GM06990 (cell line): ENCODE measurements around the gene LPIN1.

ENCODE experiments used
- DNase-seq: peaks from one replicate; pipeline ENCODE4 v3.0.0-alpha.2; 2011; ENCODE audit not compliant: insufficient read length; ENCODE audit errors: extremely low read depth
- H3K27me3 ChIP-seq: replicated peaks from 2 replicates; pipeline ENCODE4 v1.6.0; 2011; ENCODE audit warnings: low read length; ENCODE audit not compliant: control insufficient read depth, insufficient read depth
- H3K36me3 ChIP-seq: 2 replicates; pipeline ENCODE4 v1.5.1; 2011; ENCODE audit warnings: low read length; ENCODE audit not compliant: control insufficient read depth, insufficient read depth
- H3K4me3 ChIP-seq: replicated peaks from 2 replicates; pipeline ENCODE4 v1.5.1; 2011; ENCODE audit warnings: low read depth, mild to moderate bottlenecking, control low read depth, low read length
- CTCF ChIP-seq: IDR thresholded peaks from 2 replicates; pipeline ENCODE4 v1.5.1; 2011; ENCODE audit warnings: low read length, control low read depth, mild to moderate bottlenecking, inconsistent platforms; ENCODE audit not compliant: insufficient read depth, poor library complexity, severe bottlenecking

The LPIN1 gene

GRCh38 chr2:11770531-11771188, 24.2 kb downstream of the LPIN1 start:
- H3K4me3 ChIP-seq = no peak overlapping the region
- no peak for TF ChIP-seq CTCF
- no peak for DNase-seq
- H3K27me3 ChIP-seq = no peaks in the 10 kb centered on the region
- H3K36me3 ChIP-seq = peaks cover 15% of the 10 kb centered on the region

- no peak for TF ChIP-seq CTCF
- Histone ChIP-seq H3K36me3 (peaks cover 11% of the 10 kb centered on the region), H3K27me3 (no peaks in the 10 kb centered on the region), H3K4me3 (no peak overlapping the region)
- DNase-seq = no peak
Measured at GRCh38 chr2:11771971-11772615, 25.7 kb downstream of the LPIN1 start.

- peaks cover 14% of the 10 kb centered on the region for H3K36me3 ChIP-seq
Measured at GRCh38 chr2:11773111-11773510, 26.7 kb downstream of the LPIN1 start.

GRCh38 chr2:11773747-11774525, 27.5 kb downstream of the LPIN1 start:
- Histone ChIP-seq H3K4me3 (no peak overlapping the region), H3K36me3 (peaks cover 14% of the 10 kb centered on the region), H3K27me3 (0 out of 2 replicates have a peak, but pooled peaks cover under 1% of the 10 kb centered on the region)
- TF ChIP-seq CTCF = no peak
- DNase-seq = no peak

More at GRCh38 chr2:11773111-11773510, 26.7 kb downstream of the LPIN1 start:
- no peak for DNase-seq
- no peak for TF ChIP-seq CTCF
- Histone ChIP-seq H3K27me3 (no peaks in the 10 kb centered on the region), H3K4me3 (no peak overlapping the region)

GRCh38 chr2:11774600-11774999, 28.2 kb downstream of the LPIN1 start:
- no peak for TF ChIP-seq CTCF
- Histone ChIP-seq H3K36me3 (peaks cover 14% of the 10 kb centered on the region), H3K4me3 (no peak overlapping the region), H3K27me3 (0 out of 2 replicates have a peak, but pooled peaks cover 1% of the 10 kb centered on the region)
- DNase-seq = no peak
